OCI-LY1 (cell line): Measurements from ENCODE around the gene SLC4A8.

ENCODE experiments used
- H2AFZ ChIP-seq: fragments of 200-600 bp; sonication (generic), shearing (Covaris generic); 2 replicates; pipeline ENCODE4 v1.6.0; 2014; ENCODE audit warnings: antibody characterized with exemption, mild to moderate bottlenecking, low read length
- H3F3A ChIP-seq: fragments of 200-600 bp; sonication (generic), shearing (Covaris generic); 2 replicates; pipeline ENCODE4 v1.6.0; 2014; ENCODE audit warnings: mild to moderate bottlenecking, antibody characterized with exemption, low read length, moderate library complexity; ENCODE audit not compliant: insufficient read depth
- H3K27ac ChIP-seq: fragments of 200-600 bp; sonication (generic); 2 replicates; pipeline ENCODE4 v1.5.1; 2014; ENCODE audit warnings: low read length, mixed run types, mild to moderate bottlenecking, low read depth; ENCODE audit not compliant: poor library complexity, severe bottlenecking
- H3K27me3 ChIP-seq: fragments of 200-600 bp; sonication (generic); 2 replicates; pipeline ENCODE4 v1.6.0; 2014; ENCODE audit warnings: antibody characterized with exemption, mild to moderate bottlenecking, low read length, moderate library complexity; ENCODE audit not compliant: insufficient read depth
- H3K36me3 ChIP-seq: fragments of 200-600 bp; sonication (generic); 2 replicates; pipeline ENCODE4 v1.6.1; 2014; ENCODE audit warnings: mild to moderate bottlenecking, antibody characterized with exemption, low read length, moderate library complexity, mixed read lengths; ENCODE audit not compliant: insufficient read depth
- H3K4me1 ChIP-seq: fragments of 200-600 bp; sonication (generic); 2 replicates; pipeline ENCODE4 v1.5.1; 2014; ENCODE audit warnings: mild to moderate bottlenecking, low read length, moderate library complexity; ENCODE audit not compliant: insufficient read depth, severe bottlenecking
- H3K4me2 ChIP-seq: fragments of 200-600 bp; sonication (generic), shearing (Covaris generic); 2 replicates; pipeline ENCODE4 v1.6.1; 2014; ENCODE audit warnings: low read length
- H3K4me3 ChIP-seq: fragments of 200-600 bp; sonication (generic); 2 replicates; pipeline ENCODE4 v1.5.1; 2014; ENCODE audit warnings: low read length, low read depth, mild to moderate bottlenecking, mixed read lengths; ENCODE audit not compliant: poor library complexity, severe bottlenecking
- H3K79me2 ChIP-seq: fragments of 200-600 bp; shearing (Covaris generic); 2 replicates; pipeline ENCODE4 v1.6.1; 2016; ENCODE audit warnings: mixed run types, low read length, mixed read lengths; ENCODE audit not compliant: insufficient read depth
- H3K9ac ChIP-seq: fragments of 200-600 bp; sonication (generic), shearing (Covaris generic); 2 replicates; pipeline ENCODE4 v1.6.1; 2014; ENCODE audit warnings: mild to moderate bottlenecking, low read length, mixed read lengths
- H3K9me2 ChIP-seq: fragments of 200-600 bp; sonication (generic), shearing (Covaris generic); 2 replicates; pipeline ENCODE4 v1.6.1; 2014; ENCODE audit warnings: low read depth, mild to moderate bottlenecking, low read length, mixed read lengths
- H3K9me3 ChIP-seq: fragments of 200-600 bp; shearing (Covaris generic); 2 replicates; pipeline ENCODE4 v1.6.1; 2014; ENCODE audit warnings: low read length, mixed read lengths
- H4K20me1 ChIP-seq: fragments of 200-600 bp; sonication (generic), shearing (Covaris generic); 2 replicates; pipeline ENCODE4 v1.6.0; 2016; ENCODE audit warnings: mild to moderate bottlenecking, low read length; ENCODE audit not compliant: insufficient read depth
- CTCF ChIP-seq: fragments of 200-600 bp; sonication (generic), shearing (Covaris generic); IDR thresholded peaks from 2 replicates; pipeline ENCODE4 v1.5.1; 2017; ENCODE audit warnings: mild to moderate bottlenecking, antibody characterized with exemption, low read length, moderate library complexity, mixed read lengths
- EZH2 ChIP-seq: fragments of 200-600 bp; sonication (generic), shearing (Covaris generic); IDR thresholded peaks from 2 replicates; pipeline ENCODE4 v1.8.0; 2017; ENCODE audit warnings: borderline replicate concordance, mixed run types, mild to moderate bottlenecking, antibody characterized with exemption, low read length, moderate library complexity, mixed read lengths

The SLC4A8 gene

GRCh38 chr12:51429700-51430099, 5.1 kb downstream of the SLC4A8 start:
- Histone ChIP-seq H3K9me3 (no peaks in the 10 kb centered on the region), H3K4me2 (no peak overlapping the region), H3K4me3 (no peak overlapping the region), H3K79me2 (no peaks in the 10 kb centered on the region), H3K4me1 (no peaks in the 10 kb centered on the region), H3K36me3 (no peaks in the 10 kb centered on the region), H4K20me1 (no peaks in the 10 kb centered on the region), H3K27ac (no peak overlapping the region), H3K27me3 (peaks cover 8% of the 10 kb centered on the region), H3K9me2 (no peaks in the 10 kb centered on the region), H2AFZ (no peak overlapping the region), H3F3A (no peaks in the 10 kb centered on the region), H3K9ac (no peak overlapping the region)
- no peak for TF ChIP-seq EZH2
- no peak for TF ChIP-seq CTCF

GRCh38 chr12:51430196-51430895, 5.7 kb downstream of the SLC4A8 start:
- Histone ChIP-seq H3F3A (no peaks in the 10 kb centered on the region), H3K27me3 (peaks cover 6% of the 10 kb centered on the region), H4K20me1 (no peaks in the 10 kb centered on the region), H3K36me3 (no peaks in the 10 kb centered on the region), H3K9me2 (no peaks in the 10 kb centered on the region), H3K4me1 (no peaks in the 10 kb centered on the region), H2AFZ (no peak overlapping the region), H3K9me3 (no peaks in the 10 kb centered on the region), H3K4me3 (no peak overlapping the region), H3K27ac (no peak overlapping the region), H3K4me2 (no peak overlapping the region), H3K79me2 (no peaks in the 10 kb centered on the region), H3K9ac (no peak overlapping the region)
- TF ChIP-seq CTCF (no peak), EZH2 (no peak)

GRCh38 chr12:51432921-51433320, 8.3 kb downstream of the SLC4A8 start:
- Histone ChIP-seq H3K36me3 (no peaks in the 10 kb centered on the region), H3K4me2 (no peak overlapping the region), H3K4me3 (no peak overlapping the region), H4K20me1 (no peaks in the 10 kb centered on the region), H3F3A (no peaks in the 10 kb centered on the region), H3K9me3 (no peaks in the 10 kb centered on the region), H2AFZ (no peak overlapping the region), H3K79me2 (no peaks in the 10 kb centered on the region), H3K27me3 (no peaks in the 10 kb centered on the region; the same call in 1 of the 2 replicates), H3K9me2 (no peaks in the 10 kb centered on the region), H3K9ac (no peak overlapping the region), H3K27ac (no peak overlapping the region), H3K4me1 (no peaks in the 10 kb centered on the region)
- TF ChIP-seq CTCF (no peak), EZH2 (no peak)
